Stimulated activated CD8-positive, alpha-beta memory T cell treated with anti-CD3 and anti-CD28 coated beads, Interleukin-12 subunit alpha, Interleukin-12 subunit beta, amount 100 ng/mL, for 24 hours (primary cell): ENCODE data around the gene STARD3NL.
A peak's percentile ranks its signal among the peaks of the same experiment; 100 is the strongest.
"Not testable (repeated sequence)": the region's sequence is repeated elsewhere in the genome, so short reads cannot be mapped to it uniquely, and the experiment has no call there.

Source experiments
- DNase-seq: peaks from one replicate; pipeline ENCODE4 v3.0.0-alpha.2; 2020; ENCODE audit errors: extremely low read depth

Gene STARD3NL

GRCh38 chr7:38223306-38223705, 45.3 kb downstream of the STARD3NL start:
- no peak for DNase-seq

GRCh38 chr7:38224392-38224791, 46.3 kb downstream of the STARD3NL start:
- no peak for DNase-seq

DNA sequence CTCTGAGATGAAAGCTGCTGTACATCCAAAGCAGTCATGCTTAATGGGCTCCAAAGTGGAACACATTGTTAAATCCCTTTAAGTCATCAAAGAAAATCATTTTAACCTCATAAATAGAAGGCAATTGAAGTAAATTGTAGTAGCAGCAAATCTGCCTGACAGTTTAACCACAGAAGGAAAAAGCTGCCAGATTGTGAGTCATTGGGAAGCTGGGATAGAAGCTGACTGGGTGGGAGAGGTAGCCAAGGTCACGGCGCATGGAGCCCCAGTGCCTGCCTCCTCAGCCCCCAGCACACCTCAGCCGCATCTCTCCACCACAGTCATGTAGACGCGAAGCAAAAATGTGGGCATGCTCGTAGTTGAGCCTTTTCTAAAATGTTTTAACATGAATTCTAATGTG, 51.3 kb downstream of the STARD3NL start:
- no peak for DNase-seq

DNA sequence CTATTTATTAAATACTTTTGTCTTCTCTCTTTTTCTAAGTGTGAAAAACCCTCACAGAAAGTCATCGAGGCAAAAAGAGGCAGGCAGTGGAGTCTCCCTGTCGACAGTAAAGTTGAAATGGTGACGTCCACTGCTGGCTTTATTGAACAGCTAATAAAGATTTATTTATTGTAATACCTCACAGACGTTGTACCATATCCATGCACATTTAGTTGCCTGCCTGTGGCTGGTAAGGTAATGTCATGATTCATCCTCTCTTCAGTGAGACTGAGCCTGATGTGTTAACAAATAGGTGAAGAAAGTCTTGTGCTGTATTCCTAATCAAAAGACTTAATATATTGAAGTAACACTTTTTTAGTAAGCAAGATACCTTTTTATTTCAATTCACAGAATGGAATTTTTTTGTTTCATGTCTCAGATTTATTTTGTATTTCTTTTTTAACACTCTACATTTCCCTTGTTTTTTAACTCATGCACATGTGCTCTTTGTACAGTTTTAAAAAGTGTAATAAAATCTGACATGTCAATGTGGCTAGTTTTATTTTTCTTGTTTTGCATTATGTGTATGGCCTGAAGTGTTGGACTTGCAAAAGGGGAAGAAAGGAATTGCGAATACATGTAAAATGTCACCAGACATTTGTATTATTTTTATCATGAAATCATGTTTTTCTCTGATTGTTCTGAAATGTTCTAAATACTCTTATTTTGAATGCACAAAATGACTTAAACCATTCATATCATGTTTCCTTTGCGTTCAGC, 52.0 kb downstream of the STARD3NL start:
- DNase-seq = no peak

- DNase-seq = peak; percentile 51
These were observed 54.7 kb downstream of the STARD3NL start for GRCh38 chr7:38232502-38233366.

DNA sequence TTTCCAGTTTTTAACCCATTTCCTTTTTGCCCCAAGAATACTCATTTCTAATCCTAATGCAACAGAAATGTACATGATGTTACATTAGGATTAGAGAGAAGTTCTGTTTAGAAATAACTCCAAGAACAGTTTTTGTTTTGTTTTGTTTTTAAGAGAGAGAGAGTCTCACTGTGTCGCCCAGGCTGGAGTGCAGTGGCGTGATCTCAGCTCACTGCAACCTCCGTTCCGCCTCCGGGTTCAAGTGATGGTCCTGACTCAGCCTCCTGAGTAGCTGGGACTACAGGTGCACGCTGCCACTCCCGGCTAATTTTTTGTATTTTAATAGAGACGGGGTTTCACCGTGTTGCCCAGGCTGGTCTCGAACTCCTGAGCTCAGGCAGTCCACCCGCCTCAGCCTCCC, 56.7 kb downstream of the STARD3NL start:
- DNase-seq = not testable (repeated sequence)

GRCh38 chr7:38235606-38236005, 57.6 kb downstream of the STARD3NL start:
- DNase-seq = no peak

DNA sequence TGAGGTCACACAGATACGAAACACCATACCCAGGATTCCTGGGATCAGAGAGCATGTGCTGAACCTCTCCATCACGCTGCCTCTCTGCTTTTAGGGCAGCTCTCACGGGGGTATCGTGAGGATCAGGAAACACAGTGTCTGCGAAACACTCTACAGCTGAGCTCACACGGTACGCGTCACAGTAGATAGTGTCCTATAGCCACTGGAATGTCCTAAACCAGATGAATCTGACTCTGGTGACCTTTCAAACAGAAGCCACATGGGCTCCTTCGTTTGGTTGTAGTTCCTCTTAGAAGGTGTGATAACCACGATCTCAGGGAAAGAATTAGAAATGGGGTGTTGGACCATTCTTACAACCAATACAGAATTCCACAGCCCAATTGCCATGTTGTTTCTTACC, 61.1 kb downstream of the STARD3NL start:
- DNase-seq = not testable (repeated sequence)

DNA sequence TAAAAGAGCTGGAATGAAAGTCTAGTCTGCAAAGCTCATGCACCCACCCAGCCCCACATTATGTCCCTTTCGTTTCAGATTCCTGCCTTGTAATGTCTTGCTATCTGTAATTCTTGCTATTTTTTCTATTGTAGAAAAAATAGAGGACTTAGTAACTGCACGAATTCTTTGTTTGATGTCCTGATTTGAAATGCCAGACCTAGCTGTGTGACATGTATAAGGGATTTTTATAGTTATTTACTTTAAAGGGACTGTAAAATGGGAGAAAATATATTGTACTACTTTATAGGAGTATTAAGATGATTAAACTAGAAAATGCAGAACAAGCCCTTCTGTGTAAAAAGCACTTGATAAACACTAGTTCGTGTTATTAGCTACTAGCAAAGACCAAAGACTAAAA, 63.0 kb downstream of the STARD3NL start:
- DNase-seq = no peak

GRCh38 chr7:38242814-38243213, 64.8 kb downstream of the STARD3NL start:
- DNase-seq = no peak

DNA sequence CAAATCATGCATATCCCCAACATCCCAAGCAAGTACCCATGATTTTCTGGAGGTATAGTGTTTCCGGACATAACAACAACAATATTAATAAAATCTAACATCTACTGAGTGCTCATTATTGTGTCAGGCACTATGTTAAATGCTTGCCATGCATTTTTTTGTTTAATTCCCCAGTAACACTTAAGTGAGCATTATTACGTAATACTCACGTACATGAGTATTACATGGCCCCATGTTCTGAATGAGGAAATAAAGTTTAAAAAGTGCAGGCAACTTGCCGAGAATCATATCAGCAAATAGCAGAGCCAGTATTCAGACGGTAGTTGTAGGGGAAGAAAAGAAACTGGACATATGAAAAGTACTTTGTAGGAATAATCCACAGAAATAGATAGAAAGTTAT, 65.3 kb downstream of the STARD3NL start:
- not testable (repeated sequence) for DNase-seq

DNA sequence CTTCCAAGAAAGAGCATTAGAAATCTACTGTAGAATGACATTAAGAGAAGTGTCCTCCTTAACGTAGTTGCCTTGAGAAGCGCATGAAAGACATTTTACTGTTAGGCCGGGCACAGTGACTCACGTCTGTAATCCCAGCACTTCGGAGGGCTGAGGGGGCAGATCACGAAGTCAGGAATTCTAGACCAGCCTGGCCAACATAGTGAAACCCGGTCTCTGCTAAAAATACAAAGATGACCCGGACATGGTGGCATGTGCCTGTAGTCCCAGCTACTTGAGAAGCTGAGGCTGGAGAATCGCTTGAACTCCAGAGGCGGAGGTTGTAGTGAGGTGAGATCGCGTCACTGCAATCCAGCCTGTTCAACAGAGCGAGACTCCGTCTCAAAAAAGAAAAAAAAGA, 66.5 kb downstream of the STARD3NL start:
- DNase-seq = no peak

GRCh38 chr7:38245409-38245977, 67.4 kb downstream of the STARD3NL start:
- DNase-seq = no peak

DNA sequence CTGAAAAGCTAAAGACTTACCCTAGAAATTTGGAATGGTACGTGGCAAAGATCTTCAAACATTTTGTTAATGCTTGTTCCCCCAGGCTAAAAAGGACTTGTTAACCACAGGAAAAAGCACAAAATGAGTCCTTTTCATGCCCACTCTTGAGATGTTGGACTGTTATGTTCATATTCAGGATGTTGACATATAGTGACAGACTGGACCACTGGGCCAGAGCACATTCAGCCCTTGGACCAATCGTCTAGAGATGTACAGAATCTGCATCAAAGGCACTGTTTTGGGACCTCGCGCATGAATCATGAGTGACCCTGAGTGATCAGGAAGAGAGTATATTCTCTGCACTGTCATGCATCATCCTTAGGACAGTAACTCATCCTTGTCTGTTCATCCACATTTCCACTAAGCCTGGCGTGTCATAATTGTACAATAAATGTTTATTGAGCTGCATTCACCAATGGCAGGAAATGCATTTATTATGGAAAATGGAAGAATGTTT, 70.1 kb downstream of the STARD3NL start:
- DNase-seq = no peak

DNA sequence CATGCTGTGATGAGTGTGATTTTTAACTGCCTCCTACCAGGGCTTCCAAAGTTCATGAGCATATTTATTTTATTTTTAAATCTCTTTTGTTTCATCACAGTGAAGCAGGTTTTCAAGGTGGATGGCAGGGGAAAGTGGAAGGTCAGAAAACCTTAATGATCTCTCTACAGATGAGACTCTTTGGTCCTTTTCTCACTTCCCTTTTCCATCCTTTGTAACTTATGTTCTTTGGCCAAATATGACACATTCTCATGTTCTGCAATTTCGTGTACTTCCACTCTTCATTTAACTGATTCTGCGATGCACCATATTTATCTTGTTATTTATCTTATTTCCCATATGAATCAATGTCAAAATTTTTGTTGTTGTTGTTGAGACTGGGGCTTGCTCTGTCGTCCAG, 71.8 kb downstream of the STARD3NL start:
- not testable (repeated sequence) for DNase-seq

- DNase-seq = no peak
These were observed 79.3 kb downstream of the STARD3NL start for GRCh38 chr7:38257350-38257677.

- not testable (repeated sequence) for DNase-seq
These were observed 81.1 kb downstream of the STARD3NL start for GRCh38 chr7:38259157-38259556.

- not testable (repeated sequence) for DNase-seq
These were observed 83.6 kb downstream of the STARD3NL start for GRCh38 chr7:38261601-38262000.

- DNase-seq = not testable (repeated sequence)
These were observed 84.0 kb downstream of the STARD3NL start for GRCh38 chr7:38262026-38262425.

GRCh38 chr7:38262545-38262944, 84.5 kb downstream of the STARD3NL start:
- DNase-seq = no peak

GRCh38 chr7:38263274-38263673, 85.2 kb downstream of the STARD3NL start:
- not testable (repeated sequence) for DNase-seq

DNA sequence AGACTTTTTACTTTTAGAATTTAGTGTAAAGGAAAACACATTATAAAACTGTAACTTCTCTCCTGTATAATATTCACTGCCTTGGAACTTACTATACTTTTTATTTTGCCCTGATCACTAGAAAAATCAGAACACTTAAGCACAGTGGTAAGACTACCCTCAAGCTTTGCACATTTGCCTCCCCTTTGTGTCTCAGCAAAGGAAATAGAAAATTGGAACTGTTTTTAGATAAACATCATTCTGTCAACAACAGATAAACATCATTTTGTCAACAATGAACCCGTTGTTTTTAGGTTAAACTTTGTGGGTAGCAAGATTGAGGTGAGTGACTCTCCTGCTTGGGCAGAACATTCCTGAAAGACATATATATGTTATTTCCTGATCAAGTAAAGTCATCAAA, 86.6 kb downstream of the STARD3NL start:
- not testable (repeated sequence) for DNase-seq

DNA sequence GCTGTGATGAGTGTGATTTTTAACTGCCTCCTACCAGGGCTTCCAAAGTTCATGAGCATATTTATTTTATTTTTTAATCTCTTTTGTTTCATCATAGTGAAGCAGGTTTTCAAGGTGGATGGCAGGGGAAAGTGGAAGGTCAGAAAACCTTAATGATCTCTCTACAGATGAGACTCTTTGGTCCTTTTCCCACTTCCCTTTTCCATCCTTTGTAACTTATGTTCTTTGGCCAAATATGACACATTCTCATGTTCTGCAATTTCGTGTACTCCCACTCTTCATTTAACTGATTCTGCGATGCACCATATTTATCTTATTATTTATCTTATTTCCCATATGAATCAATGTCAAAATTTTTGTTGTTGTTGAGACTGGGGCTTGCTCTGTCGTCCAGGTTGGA, 87.9 kb downstream of the STARD3NL start:
- not testable (repeated sequence) for DNase-seq
